SK-N-SH treated with all-trans-retinoic acid at 6 μM for 48 hours (cell line): Measurements from ENCODE around the gene GGCX.

Experiments
- ATAC-seq: fragments of 200-7000 bp; cut with Tn5 transposase; 3 replicates; pipeline ENCODE4 v1.9.1; 2020; ENCODE audit warnings: mild to moderate bottlenecking, moderate library complexity
- ARNTL ChIP-seq: fragments of 450-650 bp; formaldehyde crosslinking; IDR thresholded peaks from 2 replicates; pipeline ENCODE4 v1.5.0; 2020; ENCODE audit warnings: low read depth, mild to moderate bottlenecking, moderate library complexity, borderline replicate concordance
- CREB5 ChIP-seq: fragments of 250-450 bp; sonication (Bioruptor Pico); IDR thresholded peaks from 2 replicates; pipeline ENCODE4 v1.5.1; 2020; ENCODE audit warnings: low read depth, mild to moderate bottlenecking, moderate library complexity
- CSDC2 ChIP-seq: fragments of 250-450 bp; sonication (Bioruptor Pico); IDR thresholded peaks from 2 replicates; pipeline ENCODE4 v1.5.0; 2020; ENCODE audit warnings: mild to moderate bottlenecking, moderate library complexity
- CSRNP3 ChIP-seq: fragments of 250-450 bp; sonication (Bioruptor Pico); IDR thresholded peaks from 2 replicates; pipeline ENCODE4 v1.5.1; 2021; ENCODE audit warnings: mild to moderate bottlenecking, moderate library complexity
- ESRRG ChIP-seq: fragments of 250-450 bp; sonication (Bioruptor Pico); IDR thresholded peaks from 2 replicates; pipeline ENCODE4 v1.6.1; 2021; ENCODE audit warnings: mild to moderate bottlenecking
- GLIS3 ChIP-seq: fragments of 250-450 bp; sonication (Bioruptor Pico); IDR thresholded peaks from 2 replicates; pipeline ENCODE4 v1.5.0; 2020; ENCODE audit warnings: mild to moderate bottlenecking, moderate library complexity
- ISL1 ChIP-seq: fragments of 250-450 bp; sonication (Bioruptor Pico); IDR thresholded peaks from 2 replicates; pipeline ENCODE4 v2.1.2; 2022; ENCODE audit warnings: mild to moderate bottlenecking, moderate library complexity
- OSR1 ChIP-seq: fragments of 250-450 bp; sonication (Bioruptor Pico); IDR thresholded peaks from 2 replicates; pipeline ENCODE4 v1.8.0; 2022; ENCODE audit warnings: moderate library complexity, mild to moderate bottlenecking, inconsistent platforms
- PATZ1 ChIP-seq: fragments of 250-450 bp; sonication (Bioruptor Pico); IDR thresholded peaks from 2 replicates; pipeline ENCODE4 v1.8.0; 2020; ENCODE audit warnings: mild to moderate bottlenecking, moderate library complexity, borderline replicate concordance
- POU6F1 ChIP-seq: fragments of 250-450 bp; sonication (Bioruptor Pico); IDR thresholded peaks from 2 replicates; pipeline ENCODE4 v1.8.0; 2021; ENCODE audit warnings: low read depth, mild to moderate bottlenecking, moderate library complexity, borderline replicate concordance
- PPARA ChIP-seq: fragments of 250-450 bp; sonication (Bioruptor Pico); IDR thresholded peaks from 2 replicates; pipeline ENCODE4 v1.5.0; 2020; ENCODE audit warnings: mild to moderate bottlenecking, borderline replicate concordance
- RARB ChIP-seq: fragments of 250-450 bp; sonication (Bioruptor Pico); IDR thresholded peaks from 2 replicates; pipeline ENCODE4 v1.8.0; 2021; ENCODE audit warnings: mild to moderate bottlenecking, moderate library complexity
- SNAI2 ChIP-seq: fragments of 250-450 bp; sonication (Bioruptor Pico); IDR thresholded peaks from 2 replicates; pipeline ENCODE4 v1.5.0; 2020; ENCODE audit warnings: mild to moderate bottlenecking, moderate library complexity
- TCF4 ChIP-seq: fragments of 250-450 bp; sonication (Bioruptor Pico); IDR thresholded peaks from 2 replicates; pipeline ENCODE4 v1.8.0; 2021; ENCODE audit warnings: mild to moderate bottlenecking, moderate library complexity, borderline replicate concordance
- TOX ChIP-seq: fragments of 250-450 bp; sonication (Bioruptor Pico); IDR thresholded peaks from 2 replicates; pipeline ENCODE4 v1.8.0; 2021; ENCODE audit warnings: mild to moderate bottlenecking, moderate library complexity, borderline replicate concordance
- TSHZ2 ChIP-seq: fragments of 250-450 bp; sonication (Bioruptor Pico); IDR thresholded peaks from 2 replicates; pipeline ENCODE4 v1.5.0; 2020; ENCODE audit warnings: mild to moderate bottlenecking, moderate library complexity
- ZC3H10 ChIP-seq: fragments of 250-450 bp; sonication (Bioruptor Pico); IDR thresholded peaks from 2 replicates; pipeline ENCODE4 v1.5.1; 2021; ENCODE audit warnings: mild to moderate bottlenecking, moderate library complexity
- ZFP3 ChIP-seq: fragments of 250-450 bp; sonication (Bioruptor Pico); IDR thresholded peaks from 2 replicates; pipeline ENCODE4 v1.5.0; 2020; ENCODE audit warnings: mild to moderate bottlenecking, moderate library complexity
- ZFP30 ChIP-seq: fragments of 450-650 bp; formaldehyde crosslinking; IDR thresholded peaks from 2 replicates; pipeline ENCODE4 v1.5.0; 2022; ENCODE audit warnings: mild to moderate bottlenecking, moderate library complexity
- ZNF565 ChIP-seq: fragments of 450-650 bp; formaldehyde crosslinking; conservative IDR thresholded peaks from 2 replicates; pipeline ENCODE4 v1.5.0; 2020; ENCODE audit warnings: low read depth, mild to moderate bottlenecking, moderate library complexity
- ZNF70 ChIP-seq: fragments of 450-650 bp; formaldehyde crosslinking; IDR thresholded peaks from 2 replicates; pipeline ENCODE4 v1.5.0; 2020; ENCODE audit warnings: mild to moderate bottlenecking, moderate library complexity
- ZNF8 ChIP-seq: fragments of 450-650 bp; formaldehyde crosslinking; IDR thresholded peaks from 2 replicates; pipeline ENCODE4 v1.5.0; 2020; ENCODE audit warnings: mild to moderate bottlenecking, moderate library complexity

GGCX gene

GRCh38 chr2:85595301-85596025 lies 34.2 kb upstream of the GGCX start, which contains the start of gene RNF181:
TSS of gene RNF181 (plus strand) at chr2:85595745. CDS start at chr2:85595764, 19 bp downstream.
- no peak for TF ChIP-seq CSDC2 (CRISPR knock-in tag)
- TF ChIP-seq CREB5 (CRISPR knock-in tag) = no peak
- TF ChIP-seq ZFP30 (CRISPR knock-in tag) = no peak
- no peak for TF ChIP-seq PATZ1
- TF ChIP-seq ARNTL (CRISPR knock-in tag) = no peak
- no peak for TF ChIP-seq TCF4 (CRISPR knock-in tag)
- no peak for TF ChIP-seq ESRRG (CRISPR knock-in tag)
- TF ChIP-seq ZC3H10 (CRISPR knock-in tag) = no peak
- TF ChIP-seq ZNF70 (CRISPR knock-in tag) = no peak
- no peak for TF ChIP-seq PPARA (CRISPR knock-in tag)
- TF ChIP-seq ZNF8 (CRISPR knock-in tag) = no peak
- no peak for TF ChIP-seq RARB (CRISPR knock-in tag)
- no peak for TF ChIP-seq ZNF565 (CRISPR knock-in tag)
- TF ChIP-seq GLIS3 (CRISPR knock-in tag) = no peak
- no peak for TF ChIP-seq OSR1 (CRISPR knock-in tag)
- TF ChIP-seq ZFP3 (CRISPR knock-in tag) = no peak
- no peak for TF ChIP-seq POU6F1 (CRISPR knock-in tag)
- TF ChIP-seq ISL1 = no peak
- no peak for TF ChIP-seq TOX (CRISPR knock-in tag)
- TF ChIP-seq, all 23 proteins: peak for 0
- ATAC-seq = peak; percentile 99

GRCh38 chr2:85594715-85595300 lies 33.5 kb upstream of the GGCX start:
- peak; percentile 53; the same call in 1 of the 2 replicates for TF ChIP-seq PATZ1
- TF ChIP-seq ARNTL (CRISPR knock-in tag) = no peak
- TF ChIP-seq ZNF565 (CRISPR knock-in tag) = no peak
- TF ChIP-seq GLIS3 (CRISPR knock-in tag) = no peak
- no peak for TF ChIP-seq ZNF70 (CRISPR knock-in tag)
- peak; percentile 9; the same call in 2 of the 3 replicates for ATAC-seq

GRCh38 chr2:85593023-85593422 lies 31.7 kb upstream of the GGCX start:
- no peak for ATAC-seq
- no peak for TF ChIP-seq OSR1 (CRISPR knock-in tag)
- no peak for TF ChIP-seq RARB (CRISPR knock-in tag)
- TF ChIP-seq ZFP3 (CRISPR knock-in tag) = no peak
- no peak for TF ChIP-seq ISL1
- TF ChIP-seq CSDC2 (CRISPR knock-in tag) = no peak
- no peak for TF ChIP-seq ZC3H10 (CRISPR knock-in tag)
- TF ChIP-seq GLIS3 (CRISPR knock-in tag) = no peak
- no peak for TF ChIP-seq ZNF8 (CRISPR knock-in tag)
- TF ChIP-seq SNAI2 (CRISPR knock-in tag) = no peak
- no peak for TF ChIP-seq ARNTL (CRISPR knock-in tag)
- no peak for TF ChIP-seq TCF4 (CRISPR knock-in tag)
- TF ChIP-seq ZFP30 (CRISPR knock-in tag) = no peak
- no peak for TF ChIP-seq CSRNP3 (CRISPR knock-in tag)
- no peak for TF ChIP-seq ZNF565 (CRISPR knock-in tag)
- no peak for TF ChIP-seq ESRRG (CRISPR knock-in tag)
- no peak for TF ChIP-seq ZNF70 (CRISPR knock-in tag)
- TF ChIP-seq TSHZ2 (CRISPR knock-in tag) = no peak
- no peak for TF ChIP-seq PPARA (CRISPR knock-in tag)
- TF ChIP-seq CREB5 (CRISPR knock-in tag) = no peak
- TF ChIP-seq, all 23 proteins: peak for 0
